GM19099 (cell line): ENCODE data around the gene TMEFF2.

Source experiments
- POLR2A ChIP-seq: IDR thresholded peaks from 3 replicates; pipeline ENCODE4 v1.6.1; 2011; ENCODE audit warnings: low read depth; ENCODE audit not compliant: insufficient read length; ENCODE audit errors: extremely low read depth

TMEFF2 gene

GRCh38 chr2:191932286-191932685 lies 262.4 kb downstream of the TMEFF2 start:
- TF ChIP-seq POLR2A = no peak

GRCh38 chr2:191931329-191931728 lies 263.4 kb downstream of the TMEFF2 start:
- TF ChIP-seq POLR2A = no peak

GRCh38 chr2:191930205-191930604 lies 264.5 kb downstream of the TMEFF2 start:
- TF ChIP-seq POLR2A = no peak

GRCh38 chr2:191929288-191929687 lies 265.4 kb downstream of the TMEFF2 start:
- TF ChIP-seq POLR2A = no peak

- no peak for TF ChIP-seq POLR2A
These were observed 266.7 kb downstream of the TMEFF2 start for GRCh38 chr2:191927991-191928390.

GRCh38 chr2:191927319-191927867 lies 267.3 kb downstream of the TMEFF2 start:
- TF ChIP-seq POLR2A = no peak

- no peak for TF ChIP-seq POLR2A
These were observed 268.1 kb downstream of the TMEFF2 start for GRCh38 chr2:191926671-191927070.

GRCh38 chr2:191923652-191923997 lies 271.1 kb downstream of the TMEFF2 start:
- TF ChIP-seq POLR2A = no peak

GRCh38 chr2:191922736-191923651 lies 271.7 kb downstream of the TMEFF2 start:
- TF ChIP-seq POLR2A = no peak

GRCh38 chr2:191920502-191920901 lies 274.2 kb downstream of the TMEFF2 start:
- no peak for TF ChIP-seq POLR2A

- TF ChIP-seq POLR2A = no peak
These were observed 276.6 kb downstream of the TMEFF2 start for GRCh38 chr2:191917967-191918651.

GRCh38 chr2:191917430-191917881 lies 277.3 kb downstream of the TMEFF2 start:
- no peak for TF ChIP-seq POLR2A

GRCh38 chr2:191916826-191917225 lies 277.9 kb downstream of the TMEFF2 start:
- TF ChIP-seq POLR2A = no peak

- no peak for TF ChIP-seq POLR2A
These were observed 279.0 kb downstream of the TMEFF2 start for GRCh38 chr2:191915750-191916149.

- no peak for TF ChIP-seq POLR2A
These were observed 280.9 kb downstream of the TMEFF2 start for GRCh38 chr2:191913796-191914195.

- no peak for TF ChIP-seq POLR2A
These were observed 282.0 kb downstream of the TMEFF2 start for GRCh38 chr2:191912764-191913163.
